SHP77 treated with DMSO at 0.1 percent for 48 hours (cell line): Measurements from ENCODE around the gene PXK.
"Not testable (repeated sequence)": the region's sequence is repeated elsewhere in the genome, so short reads cannot be mapped to it uniquely, and the experiment has no call there.

Experiments used
- DNase-seq: peaks from one replicate; lab custom pipeline; 2025; lab: John Stamatoyannopoulos, UW

The PXK gene

DNA sequence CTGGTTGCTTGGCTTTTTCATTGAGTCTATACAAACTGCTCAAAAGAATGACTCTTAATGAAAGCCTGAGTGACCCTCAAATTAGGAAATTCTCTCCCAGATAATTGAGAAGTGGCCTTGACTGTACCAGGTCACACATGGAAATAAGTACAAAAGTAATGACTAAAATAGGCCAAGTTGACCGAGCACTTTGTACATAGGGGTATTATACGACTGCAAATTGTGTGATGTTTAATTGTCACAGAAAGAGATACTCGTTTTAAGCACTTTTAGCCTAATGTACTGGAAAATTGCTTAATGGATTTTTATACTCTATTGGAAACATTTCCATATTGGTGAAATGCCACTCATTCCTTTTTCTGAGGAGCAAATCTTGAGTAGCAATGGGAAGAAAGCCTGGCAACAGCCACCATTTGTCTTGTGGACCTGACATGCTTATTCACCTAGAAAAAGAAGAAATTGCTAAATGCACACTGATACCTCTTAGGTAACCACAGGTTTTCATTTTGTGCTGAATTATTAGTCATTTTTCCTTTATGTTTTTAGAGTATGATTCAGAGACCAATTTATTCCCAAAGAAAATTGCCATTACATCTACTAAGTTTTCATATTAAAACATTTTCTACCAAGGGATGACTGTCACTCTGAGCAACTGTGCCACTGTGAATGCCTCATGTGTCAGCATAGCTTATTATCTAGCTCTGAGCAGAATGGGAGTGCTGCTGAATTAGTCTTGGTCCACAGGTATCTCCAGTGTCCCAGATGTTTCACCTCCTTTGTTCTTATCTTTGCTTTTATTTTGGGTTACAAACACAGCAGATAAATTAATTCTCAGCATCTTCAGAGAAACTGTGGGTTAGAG is 8.9 kb upstream of the PXK start:
- DNase-seq, result no peak

- DNase-seq, result no peak
Observed at GRCh38 chr3:58324391-58325390, 8.0 kb upstream of the PXK start.

GRCh38 chr3:58325525-58325992 is 7.1 kb upstream of the PXK start:
- no peak for DNase-seq

- no peak for DNase-seq
Observed at GRCh38 chr3:58326267-58326900, 6.3 kb upstream of the PXK start.

- no peak for DNase-seq
Observed at GRCh38 chr3:58329150-58329921, 3.4 kb upstream of the PXK start.

- no peak for DNase-seq
Observed at GRCh38 chr3:58329922-58330413, 2.7 kb upstream of the PXK start.

GRCh38 chr3:58331593-58332152 is 1.0 kb upstream of the PXK start:
- DNase-seq, result no peak

DNA sequence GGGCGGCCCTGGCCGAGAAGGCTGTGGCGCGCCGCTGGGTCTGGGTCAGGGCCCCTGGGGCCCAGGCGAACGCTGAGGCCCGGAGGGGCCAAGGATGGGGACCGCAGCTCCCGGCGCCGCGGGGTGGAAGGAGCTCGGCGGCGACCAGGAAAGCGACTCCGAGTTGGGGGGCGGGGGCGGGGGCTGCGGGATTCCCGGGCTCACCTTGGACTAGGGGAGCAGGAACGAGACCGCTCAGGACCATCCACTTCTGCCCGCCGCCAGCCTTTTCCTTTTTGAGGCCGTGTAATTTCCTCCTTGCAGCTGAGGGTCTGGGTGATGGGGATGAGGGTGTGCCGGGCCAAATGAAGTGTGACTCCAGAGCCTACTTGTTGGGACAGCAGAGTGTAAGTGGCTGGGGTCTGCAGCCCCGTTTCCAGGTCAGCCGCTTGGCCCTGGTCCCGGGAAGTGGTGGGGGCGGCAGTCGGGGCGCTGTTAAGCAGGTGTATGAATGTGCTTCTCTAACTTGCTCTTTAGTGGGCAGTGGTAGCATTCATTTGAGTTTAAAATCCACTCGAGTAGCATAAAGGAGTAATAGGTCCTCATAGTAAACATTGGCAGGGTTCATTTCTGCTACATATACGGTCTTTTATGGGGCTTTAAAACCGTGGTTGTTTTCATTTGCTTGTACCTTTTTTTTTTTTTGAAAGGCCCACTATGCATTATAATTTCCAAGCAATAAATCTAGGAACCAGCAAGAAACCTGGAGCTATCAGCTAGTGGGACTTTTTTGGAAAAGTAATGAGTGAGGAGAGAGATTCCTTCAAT is 717 bp downstream of the PXK start:
- no peak for DNase-seq

GRCh38 chr3:58334013-58334321 is 1.3 kb downstream of the PXK start:
- DNase-seq, result no peak

DNA sequence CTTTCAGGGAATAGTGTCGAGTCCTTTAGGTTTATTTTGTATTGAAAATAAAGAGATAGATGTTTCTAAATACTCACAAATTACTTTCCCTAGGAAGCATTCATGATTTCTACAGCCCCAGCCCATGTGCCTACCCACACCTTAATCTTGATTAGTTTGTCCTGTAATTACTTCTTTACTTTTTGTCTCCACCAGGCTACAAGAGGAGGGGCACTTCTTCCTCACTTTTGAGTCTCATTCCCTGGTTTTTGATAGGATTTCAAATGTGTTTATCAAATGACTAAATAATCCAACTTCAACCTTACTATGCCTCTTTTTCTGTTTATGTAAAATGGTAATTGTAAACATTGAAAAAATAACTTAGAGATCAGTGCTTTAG is 1.8 kb downstream of the PXK start:
- DNase-seq, result no peak

DNA sequence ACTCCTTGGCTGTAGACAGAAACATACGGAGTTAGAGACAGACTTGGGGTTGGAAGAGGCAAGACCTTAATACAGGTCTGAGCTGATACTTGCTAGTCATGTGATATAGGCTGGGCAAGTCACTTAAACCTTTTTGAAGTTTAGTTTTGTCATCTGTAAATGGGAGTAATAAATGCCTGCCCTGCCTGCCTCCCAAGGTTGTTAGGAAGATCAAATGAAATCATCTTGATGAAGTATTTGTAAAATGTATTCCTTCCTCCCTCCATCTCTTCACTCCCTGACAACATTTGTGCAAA is 2.9 kb downstream of the PXK start:
- no peak for DNase-seq

DNA sequence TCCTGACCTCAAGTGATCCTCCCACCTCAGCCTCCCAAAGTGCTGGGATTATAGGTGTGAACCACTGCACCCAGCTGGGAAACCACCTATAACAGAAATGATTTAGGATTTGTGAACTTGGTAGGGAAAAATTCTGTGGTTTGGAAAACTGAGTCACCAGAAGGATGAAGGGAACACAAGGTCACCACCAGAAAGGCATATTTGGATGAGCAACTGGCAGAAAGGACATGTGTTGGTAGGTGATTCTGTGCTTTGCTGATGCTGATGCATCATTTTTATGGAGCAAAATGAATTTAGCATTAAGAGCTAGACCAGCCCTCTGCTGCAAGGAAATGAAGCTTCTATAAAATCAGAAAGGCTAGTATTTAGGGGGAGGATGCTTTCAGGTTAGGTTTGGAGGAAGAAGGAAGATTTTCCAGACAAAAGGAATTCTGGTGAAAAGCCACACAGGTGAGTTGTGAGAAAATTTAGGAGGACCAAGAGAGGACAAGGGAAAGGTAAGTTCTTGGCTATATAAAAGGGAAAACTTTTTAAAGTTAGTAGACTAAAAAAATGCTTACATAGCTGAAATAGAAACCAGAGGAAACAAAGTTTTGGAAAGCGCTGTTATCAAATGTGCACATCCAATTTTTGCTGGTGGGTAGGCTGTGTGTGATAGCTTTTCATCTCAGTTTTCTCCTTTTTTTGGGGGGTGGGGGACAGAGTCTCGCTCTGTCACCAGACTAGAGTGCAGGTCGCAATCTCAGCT is 3.6 kb downstream of the PXK start:
- no peak for DNase-seq

DNA sequence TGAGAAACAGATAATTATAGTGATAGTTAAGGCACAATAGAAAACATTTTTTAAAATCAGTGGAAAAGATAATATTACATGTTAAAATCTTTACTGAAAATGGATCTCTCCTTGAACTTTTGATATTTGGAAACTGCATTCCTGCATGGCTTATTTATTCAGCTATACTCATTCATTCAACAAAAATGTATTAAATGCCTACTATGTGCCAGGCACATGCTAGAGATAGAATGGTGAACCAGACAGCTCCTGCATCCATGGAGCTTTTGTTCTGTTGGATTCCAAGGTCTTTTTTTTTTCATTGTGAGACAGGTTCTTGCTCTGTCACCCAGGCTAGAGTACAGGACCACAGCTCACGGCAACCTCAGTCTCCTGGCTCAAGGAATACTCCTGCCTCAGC is 4.5 kb downstream of the PXK start:
- DNase-seq, result no peak

DNA sequence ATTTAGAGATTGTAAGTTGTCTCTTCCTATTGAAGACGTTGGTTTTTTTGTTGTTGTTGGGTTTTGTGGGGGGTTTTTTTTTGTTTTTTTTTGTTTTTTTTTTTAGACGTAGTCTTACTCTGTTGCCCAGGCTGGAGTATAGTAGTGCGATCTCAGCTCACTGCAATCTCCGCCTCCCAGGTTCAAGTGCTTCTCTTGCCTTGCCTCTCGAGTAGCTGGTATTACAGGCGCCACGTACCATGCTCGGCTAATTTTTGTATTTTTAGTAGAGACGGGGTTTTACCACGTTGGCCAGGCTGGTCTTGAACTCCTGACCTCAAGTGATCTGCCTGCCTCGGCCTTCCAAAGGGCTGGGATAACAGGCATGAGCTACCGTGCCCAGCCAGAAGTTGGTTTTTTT is 6.5 kb downstream of the PXK start:
- not testable (repeated sequence) for DNase-seq

DNA sequence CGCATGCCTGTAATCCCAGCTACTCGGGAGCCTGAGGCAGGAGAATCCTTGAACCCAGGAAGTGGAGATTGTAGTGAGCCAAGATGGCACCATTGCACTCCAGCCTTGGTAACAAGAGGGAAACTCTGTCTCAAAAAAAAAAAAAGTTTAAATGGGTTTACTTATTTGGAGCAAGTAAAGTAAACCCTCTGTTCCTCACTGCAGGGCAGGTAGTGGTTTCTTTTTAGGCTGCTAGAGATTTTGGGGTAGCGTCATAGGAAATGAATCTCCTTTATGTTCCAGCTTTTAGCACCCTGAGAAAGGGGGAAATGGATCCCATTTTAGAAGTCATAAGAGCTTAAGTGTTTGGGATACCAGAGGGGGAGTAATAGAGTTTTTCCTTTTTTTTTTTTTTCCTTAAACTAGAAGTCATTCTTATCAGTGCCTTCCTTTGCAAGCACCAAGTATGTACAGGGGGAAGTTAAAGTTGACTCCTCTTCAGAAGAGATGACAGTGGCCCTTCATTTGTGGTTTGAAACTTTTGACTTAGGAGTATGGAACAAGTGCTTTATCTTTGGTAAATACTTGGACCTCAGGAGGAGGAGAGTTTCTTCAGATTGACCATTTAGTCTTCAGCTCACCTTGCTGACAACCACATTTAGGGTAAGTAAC is 8.0 kb downstream of the PXK start:
- no peak for DNase-seq

DNA sequence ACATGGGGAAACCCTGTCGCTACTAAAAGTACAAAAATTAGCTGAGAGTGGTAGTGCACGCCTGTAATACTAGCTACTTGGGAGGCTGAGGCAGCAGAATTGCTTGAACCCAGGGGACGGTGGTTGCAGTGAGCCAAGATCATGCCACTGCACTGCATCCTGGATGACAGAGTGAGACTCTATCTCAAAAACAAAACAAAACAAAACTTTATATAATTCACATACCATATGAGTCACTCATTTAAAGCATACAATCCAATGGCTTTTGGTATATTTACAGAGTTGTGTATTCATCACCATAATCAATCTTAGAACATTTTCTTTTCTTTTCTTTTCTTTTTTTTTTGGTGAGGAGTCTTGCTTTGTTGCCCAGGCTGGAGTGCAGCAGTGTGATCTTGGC is 8.7 kb downstream of the PXK start:
- DNase-seq, result no peak

GRCh38 chr3:58342676-58343075 is 10.0 kb downstream of the PXK start:
- DNase-seq, result no peak

GRCh38 chr3:58345457-58345856 is 12.8 kb downstream of the PXK start:
- no peak for DNase-seq

DNA sequence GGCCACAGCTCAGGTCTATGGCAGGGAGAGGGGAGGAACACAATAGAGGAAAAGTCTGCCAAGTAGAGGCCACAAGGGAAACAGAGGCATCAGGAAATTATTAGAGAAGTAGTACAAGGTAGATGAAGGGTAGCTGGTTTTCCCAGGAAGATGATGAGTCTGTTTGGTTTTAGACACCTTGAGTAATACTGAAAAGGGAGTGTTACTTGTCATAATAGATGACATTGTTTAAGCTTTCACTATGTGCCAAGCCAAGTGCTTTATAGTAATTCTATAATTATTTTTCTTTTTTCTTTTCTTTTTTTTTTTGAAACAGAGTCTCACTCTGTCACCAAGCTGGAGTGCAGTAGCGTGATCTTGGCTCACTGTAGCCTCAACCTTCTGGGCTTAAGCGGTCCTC is 13.7 kb downstream of the PXK start:
- no peak for DNase-seq
